Head of caudate nucleus (tissue), 42 donors: ENCODE results near the gene HIVEP2.

Source experiments
- DNase-seq, 42 donors: peaks; one replicate each; pipeline versions ENCODE4 v3.0.0 to v3.0.0-alpha.2; 2020 to 2021; ENCODE audit warnings: mixed read lengths in 7 of 42
- intact Hi-C: fragments of 100-400 bp; cut with DNase I; formaldehyde crosslinking; loops from one replicate; pipeline ENCODE4 v1.15.0; 2022

Gene HIVEP2

DNA sequence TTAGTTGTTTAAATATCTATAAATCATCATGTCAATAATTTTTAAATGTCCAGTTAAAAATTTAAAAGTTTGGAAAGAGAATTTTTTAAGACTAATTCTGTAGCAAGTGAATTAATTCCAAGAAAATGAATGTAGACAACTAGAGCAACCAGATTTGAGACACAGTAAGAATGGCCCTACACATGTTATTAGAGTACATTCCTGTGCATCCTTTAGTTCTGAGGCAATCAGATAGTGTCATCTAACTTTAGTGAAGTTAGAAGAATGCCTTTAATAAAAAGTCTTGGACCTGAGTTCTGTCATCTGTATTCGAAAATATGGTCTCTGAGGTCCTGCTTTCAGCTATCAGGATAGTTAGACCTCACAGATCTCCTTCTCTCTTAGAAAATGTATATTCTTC, 63.7 kb downstream of the HIVEP2 start:
- no peak for DNase-seq
- intact Hi-C loops, result loop anchor here (10.0 kb wide), 1 partner anchor 64 kb away; the partner anchor contains the start of gene HIVEP2

DNA sequence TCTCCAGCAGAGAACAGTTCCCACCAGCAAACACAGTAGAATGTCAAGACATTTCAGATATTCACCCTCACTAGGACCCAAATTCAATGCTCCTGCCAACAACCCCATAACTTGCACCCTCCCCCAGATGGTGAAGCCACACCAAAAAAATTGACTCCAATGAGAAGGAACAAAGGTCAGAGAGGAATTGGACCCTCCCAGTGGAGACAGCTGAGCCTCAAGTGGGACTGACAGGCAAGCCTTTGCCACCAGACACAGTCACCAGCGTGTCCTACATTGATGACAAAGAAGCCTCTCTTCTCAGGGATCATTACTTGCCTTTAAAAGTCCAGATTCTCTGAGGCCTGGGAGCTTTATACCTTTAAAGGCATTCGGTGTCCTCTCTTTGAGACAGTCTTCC, 64.8 kb downstream of the HIVEP2 start:
- intact Hi-C loops, result loop anchor here (10.0 kb wide), 1 partner anchor 65 kb away; the partner anchor contains the start of gene HIVEP2
- no peak for DNase-seq

DNA sequence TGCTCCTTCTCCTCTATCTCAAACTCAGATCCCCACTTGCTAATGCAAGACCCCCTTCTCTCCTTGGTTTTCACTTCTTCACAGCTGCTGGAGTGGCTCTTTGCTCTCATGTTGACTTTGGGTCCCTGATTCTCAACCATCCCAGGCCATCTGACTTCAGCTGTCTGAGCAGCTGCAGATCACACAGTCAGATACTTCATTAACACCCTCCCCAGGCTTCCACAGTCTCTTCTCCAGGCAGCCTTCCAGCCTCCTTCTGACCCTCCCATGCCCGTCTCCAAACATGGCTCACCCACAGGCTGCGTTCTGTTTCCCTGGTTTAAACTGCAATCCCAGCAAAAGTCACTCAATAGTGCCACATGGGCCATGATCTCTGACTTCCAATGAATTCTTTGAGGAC, 65.4 kb downstream of the HIVEP2 start:
- no peak for DNase-seq
- intact Hi-C loops, result loop anchor here (10.0 kb wide), 1 partner anchor 185 kb away; no protein-coding TSS in a partner anchor

DNA sequence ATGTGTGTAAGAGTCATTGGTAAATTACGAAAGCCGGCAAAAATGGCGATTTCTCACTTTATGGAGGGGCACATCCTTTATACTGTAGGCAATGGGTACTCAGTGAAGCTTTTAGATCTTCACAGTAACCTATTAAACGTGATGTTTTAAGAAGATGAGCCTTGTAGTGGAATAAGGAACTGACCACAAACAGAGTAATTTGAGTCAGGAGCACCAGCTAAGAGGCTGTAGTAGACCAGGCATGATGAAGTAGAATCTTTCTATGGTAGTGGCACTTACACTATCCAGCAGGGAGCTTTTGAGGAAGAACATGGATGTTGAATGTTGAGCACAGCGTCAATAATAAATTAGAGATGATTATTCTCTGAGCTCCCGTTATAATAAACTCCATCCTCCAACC, 65.9 kb downstream of the HIVEP2 start:
- intact Hi-C loops, result loop anchor here (10.0 kb wide), 1 partner anchor 184 kb away; no protein-coding TSS in a partner anchor
- no peak for DNase-seq

DNA sequence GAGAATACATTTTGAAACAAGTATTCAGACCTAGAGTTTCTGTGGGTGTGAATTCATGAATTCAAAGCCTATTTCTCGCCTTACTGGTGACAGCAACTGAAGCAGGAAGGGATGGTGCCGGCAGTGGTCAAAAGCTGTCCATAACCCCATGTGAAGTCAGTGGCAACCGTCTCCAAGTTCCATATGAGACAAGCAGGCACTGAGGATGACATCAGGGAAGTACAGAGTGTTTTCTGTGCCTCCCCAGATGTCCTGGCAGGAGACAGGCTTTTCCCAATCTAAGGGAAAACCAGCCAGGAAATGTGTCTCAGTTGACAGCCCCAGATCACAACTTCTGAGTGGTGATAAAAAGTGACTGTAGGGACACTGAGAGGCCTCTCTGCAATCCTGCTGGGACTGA, 66.6 kb downstream of the HIVEP2 start:
- peak in 33 of 42 donors; percentile 19 to 86 (median 59) for DNase-seq
- intact Hi-C loops, result loop anchor here (10.0 kb wide), 1 partner anchor 184 kb away; no protein-coding TSS in a partner anchor

DNA sequence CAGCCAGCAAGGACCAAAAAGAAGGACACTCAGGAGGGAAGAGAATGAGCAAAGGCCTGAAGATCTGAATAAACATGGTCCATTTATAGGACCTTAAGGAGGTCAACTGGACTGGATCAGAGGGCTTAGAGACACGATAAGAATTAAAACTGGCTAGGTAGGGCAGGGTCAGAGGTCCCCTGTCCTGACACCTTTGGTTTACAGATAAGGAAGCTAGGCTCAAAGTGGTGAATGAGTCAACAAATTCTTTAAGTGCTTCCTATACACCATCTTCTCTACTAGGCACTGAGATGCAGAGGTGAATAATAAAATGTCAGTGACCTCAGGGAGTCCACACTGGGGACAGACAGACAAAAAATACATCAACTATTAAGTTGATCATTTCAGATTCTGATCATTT, 70.3 kb downstream of the HIVEP2 start:
- intact Hi-C loops, result loop anchor here (10.0 kb wide), 1 partner anchor 180 kb away; no protein-coding TSS in a partner anchor
- no peak for DNase-seq

DNA sequence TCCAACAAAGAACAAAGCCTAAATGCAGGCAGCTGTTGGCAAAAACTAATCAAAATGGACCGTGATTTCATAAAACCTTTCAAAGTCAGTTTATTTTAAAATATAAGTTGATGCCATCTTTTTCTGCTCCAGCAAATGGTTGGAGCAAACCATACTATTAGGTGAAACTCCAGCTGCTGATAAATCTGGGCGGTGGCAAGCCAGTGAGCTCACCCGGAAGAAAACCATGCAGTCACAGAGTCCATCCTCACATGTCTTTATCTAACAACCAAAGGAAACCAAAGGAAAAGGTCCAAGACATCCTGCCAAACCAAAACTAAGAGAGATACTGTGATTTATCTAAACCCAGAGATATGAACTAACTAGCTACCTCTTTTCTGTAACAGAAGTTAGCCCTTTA, 72.6 kb downstream of the HIVEP2 start:
- DNase-seq, result no peak
- intact Hi-C loops, result loop anchor here (10.0 kb wide), 1 partner anchor 178 kb away; no protein-coding TSS in a partner anchor

DNA sequence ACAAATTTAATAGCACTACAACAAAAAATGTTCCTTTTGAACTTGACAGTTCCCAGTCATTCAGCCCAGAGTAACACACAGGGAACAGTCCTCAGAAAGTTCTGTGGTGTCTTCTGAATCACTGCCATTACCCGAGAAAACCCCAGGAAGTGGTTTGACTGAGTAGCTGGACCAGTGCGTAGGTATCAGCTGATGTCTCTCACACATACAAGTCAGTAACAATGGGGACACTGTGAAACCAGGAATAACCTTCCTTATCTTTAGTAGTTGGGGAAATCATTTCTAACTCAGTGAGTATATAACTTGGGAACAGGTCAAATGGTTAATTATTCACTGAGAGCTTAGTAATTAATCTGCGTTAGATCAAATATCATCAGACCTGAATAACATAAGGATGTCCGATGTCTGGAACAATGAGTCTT, 73.1 kb downstream of the HIVEP2 start:
- intact Hi-C loops, result loop anchor here (10.0 kb wide), 1 partner anchor 177 kb away; no protein-coding TSS in a partner anchor

DNA sequence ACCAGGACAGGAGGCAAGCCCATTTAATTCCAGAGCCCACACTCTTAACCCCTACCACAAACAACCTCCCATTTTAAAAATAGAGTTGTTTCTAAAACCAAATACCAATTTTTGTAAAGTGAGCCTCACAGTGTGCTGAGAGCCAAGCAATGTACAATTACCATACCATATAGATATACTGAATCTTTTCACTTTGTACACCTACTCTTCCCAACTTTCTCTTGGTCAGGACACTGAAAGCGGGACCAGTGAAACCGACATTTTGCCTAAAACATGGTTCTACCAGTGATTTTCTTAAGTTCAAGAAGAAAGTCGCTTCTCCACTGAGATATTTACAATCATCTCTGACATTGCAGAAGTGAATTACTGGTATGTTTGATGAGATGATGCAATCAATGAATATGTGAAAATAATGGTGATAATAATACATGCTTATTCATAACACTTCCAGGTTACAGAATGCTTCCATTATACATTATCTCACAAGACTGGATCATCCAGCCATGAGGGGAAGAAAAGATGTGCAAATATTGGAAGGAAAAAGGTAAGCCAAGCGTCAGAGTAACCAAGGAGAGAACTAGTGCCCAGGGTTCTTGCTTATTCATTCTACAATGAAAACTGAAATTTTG, 74.1 kb downstream of the HIVEP2 start:
- intact Hi-C loops, result loop anchor here (10.0 kb wide), 1 partner anchor 176 kb away; no protein-coding TSS in a partner anchor
- no peak for DNase-seq

More for the DNA sequence above, 73.1 kb downstream of the HIVEP2 start:
- DNase-seq, result peak in 5 of 42 donors; percentile 22 to 51 (median 41)

DNA sequence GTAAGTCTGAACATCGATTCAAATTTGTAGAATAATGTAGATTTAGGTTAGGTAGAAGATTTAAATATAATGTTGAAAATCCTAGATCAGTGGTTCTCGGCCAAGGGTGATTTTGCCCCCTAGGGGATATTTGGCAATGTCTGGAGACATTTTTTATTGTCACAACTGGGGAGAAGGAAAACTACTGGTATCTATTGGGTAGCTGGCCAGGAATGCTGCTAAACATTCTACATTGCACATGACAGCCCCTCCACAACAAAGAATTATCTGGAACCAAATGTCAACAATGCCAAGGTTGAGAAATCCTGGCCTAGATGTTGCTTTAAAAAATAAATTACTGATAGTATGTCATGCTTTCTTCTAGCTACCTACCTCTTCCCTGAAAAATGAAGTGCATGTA, 76.1 kb downstream of the HIVEP2 start:
- intact Hi-C loops, result no loop called here
- DNase-seq, result no peak

DNA sequence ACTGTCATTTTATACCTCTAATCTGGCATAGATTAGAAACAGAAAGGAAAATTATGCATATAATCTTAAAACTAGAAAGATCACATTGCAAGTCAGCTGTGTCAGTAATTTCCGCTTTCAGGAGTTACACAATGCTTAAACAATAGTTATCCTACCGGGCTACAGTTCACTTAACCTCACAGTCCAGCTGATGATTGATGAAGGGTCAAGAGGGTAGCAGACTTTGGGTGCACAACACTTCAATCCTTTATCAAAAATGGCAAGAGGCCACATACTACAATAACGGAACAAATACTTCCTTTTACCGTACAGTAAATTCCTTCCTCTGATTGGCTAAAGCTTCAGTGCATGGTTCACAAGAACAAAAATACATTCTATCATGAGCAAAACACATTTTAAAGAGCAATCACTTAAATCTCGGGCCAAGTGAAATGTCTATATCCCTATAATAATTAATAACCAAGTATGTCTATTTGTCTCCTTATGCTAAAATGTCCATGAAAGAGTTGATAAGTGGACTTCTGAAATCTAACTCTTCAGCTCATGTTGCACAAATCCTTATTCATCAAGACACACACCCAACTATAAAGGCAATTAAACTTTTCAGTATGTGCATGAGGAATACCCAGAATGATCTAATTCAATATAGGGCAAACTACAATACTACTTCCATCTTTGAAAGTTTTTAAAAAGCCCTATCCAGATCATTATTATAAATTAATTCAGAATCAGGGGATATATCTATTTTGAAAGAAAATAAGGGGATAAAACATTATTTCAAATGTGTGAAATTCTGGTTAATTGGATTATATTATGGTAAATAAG, 76.8 kb downstream of the HIVEP2 start:
- intact Hi-C loops, result no loop called here
- DNase-seq, result no peak

DNA sequence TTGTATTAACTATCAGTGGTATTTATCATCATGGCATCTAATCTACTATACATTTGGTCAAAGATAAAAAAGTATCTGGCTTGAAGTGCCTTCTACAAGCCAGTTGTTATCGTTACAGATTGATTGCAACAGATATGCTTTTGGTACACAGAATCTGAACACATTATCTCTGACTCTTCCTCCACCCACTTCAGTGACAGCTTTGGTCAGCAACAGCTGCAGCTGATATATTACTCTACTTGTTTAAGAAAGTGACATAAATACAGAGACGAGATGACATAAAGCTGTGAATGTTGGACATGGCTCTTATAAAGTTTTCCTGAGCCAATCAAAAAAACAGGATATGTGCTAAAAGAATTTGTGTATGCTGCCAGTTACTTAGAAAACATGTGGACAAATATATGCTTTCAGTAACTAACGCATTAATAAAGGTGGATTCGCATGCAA, 77.6 kb downstream of the HIVEP2 start:
- DNase-seq, result no peak
- intact Hi-C loops, result no loop called here

DNA sequence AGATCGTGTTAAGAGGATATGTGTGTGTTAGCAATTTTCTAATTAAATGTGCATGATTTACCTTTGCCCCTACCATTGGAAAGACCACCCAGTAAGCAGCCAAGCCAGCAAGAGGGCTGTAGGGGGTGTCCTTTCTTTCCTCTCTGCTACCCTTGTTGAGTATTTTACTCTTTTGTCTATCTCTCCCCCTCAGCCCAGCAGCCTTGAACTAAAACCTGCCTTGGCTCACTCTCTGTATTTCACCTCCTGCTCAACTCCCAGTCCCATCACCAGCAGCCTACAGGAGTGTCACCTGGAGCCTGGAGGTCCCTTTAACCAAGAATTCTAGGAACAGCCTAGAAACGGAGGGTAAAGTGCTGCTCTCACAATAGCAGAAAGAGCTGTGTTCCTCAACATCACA, 81.0 kb downstream of the HIVEP2 start:
- intact Hi-C loops, result no loop called here
- DNase-seq, result no peak

DNA sequence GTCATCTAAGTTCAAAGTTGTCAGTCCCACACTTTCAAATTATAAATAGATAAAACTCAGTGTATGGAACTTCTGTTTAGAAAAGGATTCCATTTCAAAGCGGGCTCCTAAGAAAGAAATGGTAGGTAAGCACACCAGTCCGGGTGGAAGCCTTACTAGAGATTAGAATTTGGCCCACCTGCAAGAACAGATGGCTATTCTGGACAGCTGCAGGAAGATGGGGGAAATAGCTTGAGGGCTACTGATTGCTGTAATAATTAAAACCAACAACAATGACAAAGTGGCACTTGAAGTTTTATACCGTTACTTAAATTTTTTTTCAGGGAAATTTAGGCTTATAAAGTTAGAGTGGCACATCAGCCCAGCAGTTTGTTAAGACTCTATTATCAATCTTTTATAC, 83.3 kb downstream of the HIVEP2 start:
- intact Hi-C loops, result no loop called here
- no peak for DNase-seq

DNA sequence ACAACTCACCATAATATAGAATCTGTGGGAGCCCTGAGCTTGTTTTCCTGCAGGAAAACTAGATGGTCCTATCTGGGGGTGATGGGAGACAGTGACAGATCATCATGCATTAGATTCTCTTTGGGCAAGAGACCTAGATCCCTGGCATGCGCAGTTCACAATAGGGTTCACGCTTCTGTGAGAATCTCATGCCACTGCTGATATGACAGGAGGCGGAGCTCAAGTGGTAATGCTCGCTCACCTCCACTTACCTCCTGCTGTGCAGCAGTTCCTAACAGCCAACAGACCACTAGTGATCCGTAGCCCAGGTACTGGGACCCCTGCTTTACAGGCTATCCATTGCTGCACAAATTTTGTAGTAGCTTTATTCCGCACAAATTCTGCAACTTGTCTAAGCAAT, 84.5 kb downstream of the HIVEP2 start:
- intact Hi-C loops, result no loop called here

DNA sequence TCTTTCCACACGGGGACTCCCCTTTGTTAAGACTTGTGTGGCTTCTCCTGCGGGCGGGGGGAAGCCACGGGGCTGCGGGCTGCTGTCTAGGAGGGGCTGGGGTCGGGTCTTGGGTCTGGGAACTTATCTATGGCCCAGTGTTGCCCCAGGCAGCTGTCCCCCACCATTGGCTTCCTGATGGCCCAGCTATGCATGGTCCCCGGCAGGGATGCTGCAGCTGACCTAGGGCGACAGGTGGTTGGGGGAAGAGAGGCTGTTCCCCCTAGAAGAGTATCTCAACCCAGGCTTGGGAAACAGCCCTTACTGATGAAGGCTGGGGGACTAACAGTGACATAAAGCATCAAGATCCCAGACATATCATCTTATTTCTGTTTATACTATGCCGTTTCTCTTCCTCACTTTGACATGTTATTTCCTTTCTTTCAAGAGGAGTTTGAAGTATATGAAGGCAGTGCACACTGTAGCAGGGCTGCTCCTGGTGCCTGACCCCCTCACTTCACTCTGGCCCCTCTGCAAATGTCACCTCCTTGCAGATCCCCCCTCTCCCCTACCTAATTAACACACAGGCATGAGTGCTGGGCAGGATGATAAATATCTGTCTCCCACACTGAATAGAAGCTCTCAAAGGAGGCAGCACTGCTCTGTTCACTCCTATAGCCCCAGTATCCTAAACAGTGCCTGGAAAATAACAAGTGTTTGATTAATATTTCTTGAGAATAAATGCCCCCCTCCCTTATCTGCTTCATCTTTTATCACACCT, 87.0 kb downstream of the HIVEP2 start:
- no peak for DNase-seq

More for the DNA sequence above, 84.5 kb downstream of the HIVEP2 start:
- DNase-seq, result no peak

DNA sequence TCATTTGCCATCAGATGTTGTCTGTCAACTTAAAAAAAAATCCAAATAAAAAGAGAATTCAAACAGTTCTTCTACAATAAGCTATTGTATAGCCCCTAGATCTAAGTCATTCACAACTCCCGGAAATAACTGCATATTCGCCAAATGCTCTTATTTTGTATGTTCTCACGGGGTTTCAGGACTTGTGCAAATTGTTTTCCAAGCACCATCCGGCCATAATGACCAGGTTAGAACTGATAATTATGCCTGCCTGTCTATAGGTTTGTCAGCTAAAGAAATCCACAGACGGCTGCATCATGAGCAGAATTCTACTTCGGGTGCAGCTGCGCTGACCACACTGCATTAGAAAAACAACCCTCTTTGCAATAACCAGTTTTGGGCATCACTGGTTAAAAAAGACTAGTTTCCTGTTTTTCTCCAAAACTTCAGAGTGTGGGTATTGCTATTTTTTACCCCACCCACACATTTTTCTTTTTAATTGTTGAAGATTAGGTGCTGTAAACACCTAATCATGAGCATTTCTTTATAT, 87.7 kb downstream of the HIVEP2 start:
- intact Hi-C loops, result no loop called here
- no peak for DNase-seq

More for the DNA sequence above, 87.0 kb downstream of the HIVEP2 start:
- intact Hi-C loops, result no loop called here

DNA sequence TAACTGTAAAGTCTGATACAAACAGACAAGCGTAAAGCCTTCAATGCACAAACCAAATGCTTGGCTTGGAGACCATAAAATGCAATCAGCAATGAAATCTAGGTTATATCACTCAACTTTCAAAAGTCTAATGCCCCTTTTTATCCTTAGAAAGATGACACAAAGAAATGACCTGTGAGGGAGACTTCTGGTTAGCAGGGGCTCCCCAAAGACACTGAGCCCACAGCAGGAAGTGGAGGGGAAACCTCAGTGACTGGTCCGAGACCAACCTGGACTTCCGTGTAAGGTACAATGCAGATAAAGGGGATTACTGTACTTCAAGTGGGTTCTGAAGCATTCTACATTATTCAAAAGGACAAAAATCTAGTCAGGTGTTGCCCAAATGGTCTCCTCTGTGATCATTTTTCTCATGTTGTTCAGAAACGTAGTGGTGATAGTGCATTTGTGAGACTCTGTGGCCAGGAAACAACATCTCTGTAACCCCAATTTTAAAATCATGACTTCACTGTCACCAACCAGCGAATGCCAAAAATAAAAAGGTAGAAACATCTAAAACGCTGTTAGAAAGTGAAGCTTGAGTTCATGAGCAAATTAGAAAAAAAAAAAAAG, 88.2 kb downstream of the HIVEP2 start:
- no peak for DNase-seq
- intact Hi-C loops, result no loop called here
